ENCODE data around the gene PAX8.
"Not testable (repeated sequence)": the region's sequence is repeated elsewhere in the genome, so short reads cannot be mapped to it uniquely, and the experiment has no call there.

PAX8 gene
- total RNA-seq, result 0 to 1.4 (median 0.62) reads per million in 9 experiments

DNA sequence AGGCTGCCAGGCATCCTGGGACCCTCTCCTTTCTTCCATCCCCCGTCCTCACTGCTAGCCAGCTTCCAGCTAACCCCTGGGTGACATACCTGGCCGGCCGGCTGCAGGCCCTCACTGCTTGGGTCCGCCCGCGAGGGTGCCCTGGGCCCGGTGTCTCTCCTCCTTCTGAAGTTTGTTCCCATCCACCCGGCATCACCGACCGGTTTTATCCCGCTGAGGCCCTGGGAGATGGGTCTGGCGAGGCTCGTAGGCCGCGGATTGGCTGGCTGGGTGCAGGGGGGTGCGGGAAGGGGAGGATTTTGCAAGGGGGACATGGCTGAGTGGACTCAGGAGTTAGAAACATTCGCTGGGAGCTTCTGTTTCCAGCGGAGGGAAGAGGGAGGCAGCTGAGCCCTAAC is at the start of gene PAX8:
Gene PAX8 (minus strand): TSS at position 180 of the 398 bp plus-strand sequence. CDS start 527 bp downstream, outside the sequence.
- Mint-ChIP-seq H3K4me1 (ENCODE audit: low read depth in 2 of 2) (no peaks in the 10 kb centered on the region), H3K27ac (no peak within 1 kb of the TSS), H3K9me3 (no peaks in the 10 kb centered on the region), H3K4me3 (no peak within 1 kb of the TSS), H3K36me3 (ENCODE audit: insufficient read depth) (no peaks in the 10 kb centered on the region), H3K27me3 (peaks cover 55 to 77% of the 10 kb centered on the region in 2 donors)
- ATAC-seq (replicated peaks), result no peak
- DNase-seq, result no peak

DNA sequence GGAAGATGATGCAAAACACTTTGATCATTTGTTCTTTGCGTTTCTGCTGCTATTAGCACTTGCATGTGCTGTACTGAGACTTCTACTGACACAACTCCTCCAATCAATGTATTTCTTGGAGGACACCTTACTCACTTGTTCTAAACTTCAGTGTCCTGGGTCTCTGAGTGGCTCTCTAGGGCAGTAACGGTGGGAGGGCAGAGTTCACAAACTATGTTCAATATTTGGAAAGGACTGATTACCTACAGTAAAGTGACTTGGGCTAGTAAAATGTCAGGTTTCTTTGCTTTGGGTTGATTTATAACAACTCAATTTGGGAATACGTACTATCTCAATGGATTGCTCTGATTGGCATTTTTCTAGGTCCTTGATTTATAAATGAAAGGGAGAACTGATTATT is 49.3 kb upstream of the PAX8 start:
- peaks cover 39 to 41% of the 10 kb centered on the region in 2 donors for H3K27me3 Mint-ChIP-seq
- H3K27ac Mint-ChIP-seq, result no peak overlapping the region
- H3K4me3 Mint-ChIP-seq, result no peak overlapping the region
- peaks cover 4% of the 10 kb centered on the region for H3K36me3 Mint-ChIP-seq (ENCODE audit: insufficient read depth)
- DNase-seq (no peak), ATAC-seq (replicated peaks) (no peak)
- H3K4me1 Mint-ChIP-seq (ENCODE audit: low read depth in 2 of 2), result peaks cover 8% of the 10 kb centered on the region in 2 donors
- H3K9me3 Mint-ChIP-seq, result no peaks in the 10 kb centered on the region

DNA sequence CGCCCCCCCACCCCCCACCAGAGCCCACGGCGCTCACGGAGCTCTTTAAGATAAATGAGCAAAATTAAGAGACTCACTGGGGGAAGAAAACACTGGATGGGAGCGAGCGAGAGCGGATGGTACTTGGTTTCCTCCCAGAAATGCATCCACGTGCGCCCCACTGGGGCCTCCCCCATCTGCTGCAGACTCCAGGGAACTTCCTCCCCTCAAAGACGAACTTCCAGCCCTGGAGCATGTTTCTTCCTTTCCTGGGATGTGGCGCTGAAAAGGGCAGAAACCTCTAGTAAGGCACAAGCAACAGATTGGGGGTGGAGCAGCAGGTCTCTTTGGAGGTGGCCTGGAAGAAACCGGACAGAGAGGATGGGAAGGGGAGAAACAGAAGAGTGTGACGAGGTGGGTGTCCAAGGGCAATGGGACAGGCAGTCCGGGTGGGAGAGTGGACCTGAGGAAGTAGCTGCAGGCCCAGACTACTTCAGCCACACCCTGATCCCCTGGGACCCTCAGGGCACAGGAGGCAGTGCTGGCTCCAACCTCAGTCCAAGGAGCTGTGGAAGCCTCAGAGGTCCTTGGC is 46.5 kb upstream of the PAX8 start:
- H3K4me3 Mint-ChIP-seq, result peak overlapping the region; percentile 58 to 67
- DNase-seq; ATAC-seq (replicated peaks); H3K27ac Mint-ChIP-seq; H3K9me3 Mint-ChIP-seq; H3K4me1 Mint-ChIP-seq (ENCODE audit: low read depth in 2 of 2); H3K36me3 Mint-ChIP-seq (ENCODE audit: insufficient read depth): not testable (repeated sequence)
- H3K27me3 Mint-ChIP-seq, result peaks cover 45 to 67% of the 10 kb centered on the region in 2 donors

DNA sequence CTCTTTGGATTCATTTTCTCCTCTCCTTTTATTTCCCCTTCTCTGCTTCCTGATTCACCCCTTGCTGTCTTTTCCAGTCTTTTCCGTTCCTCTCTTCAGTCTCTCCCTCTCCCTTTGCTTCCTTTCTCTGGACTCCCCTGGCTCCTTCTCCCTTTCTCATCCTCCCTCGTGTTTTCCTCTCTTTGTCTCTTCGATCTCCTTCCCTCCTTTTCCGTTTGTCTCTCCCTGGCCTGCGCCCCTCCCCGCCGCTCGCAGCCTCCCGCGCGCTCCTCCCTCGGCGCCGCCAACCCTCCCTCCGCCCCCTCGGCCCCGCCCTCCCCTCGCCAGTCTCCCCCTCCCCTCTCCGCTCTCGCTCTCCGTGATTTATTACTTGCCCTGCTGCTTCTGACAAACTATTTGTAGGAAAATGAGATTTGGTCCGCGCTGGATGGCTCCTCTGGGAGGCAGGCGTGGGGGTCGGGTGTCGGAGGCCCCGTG is 46.0 kb upstream of the PAX8 start:
- Mint-ChIP-seq H3K9me3 (no peaks in the 10 kb centered on the region), H3K4me3 (peak overlapping the region; percentile 58 to 67), H3K27ac (no peak overlapping the region), H3K4me1 (ENCODE audit: low read depth in 2 of 2) (peaks cover 8% of the 10 kb centered on the region in 2 donors), H3K27me3 (peaks cover 43 to 64% of the 10 kb centered on the region in 2 donors), H3K36me3 (ENCODE audit: insufficient read depth) (peaks cover 4% of the 10 kb centered on the region)
- ATAC-seq (replicated peaks), result peak; percentile 26
- no peak for DNase-seq

DNA sequence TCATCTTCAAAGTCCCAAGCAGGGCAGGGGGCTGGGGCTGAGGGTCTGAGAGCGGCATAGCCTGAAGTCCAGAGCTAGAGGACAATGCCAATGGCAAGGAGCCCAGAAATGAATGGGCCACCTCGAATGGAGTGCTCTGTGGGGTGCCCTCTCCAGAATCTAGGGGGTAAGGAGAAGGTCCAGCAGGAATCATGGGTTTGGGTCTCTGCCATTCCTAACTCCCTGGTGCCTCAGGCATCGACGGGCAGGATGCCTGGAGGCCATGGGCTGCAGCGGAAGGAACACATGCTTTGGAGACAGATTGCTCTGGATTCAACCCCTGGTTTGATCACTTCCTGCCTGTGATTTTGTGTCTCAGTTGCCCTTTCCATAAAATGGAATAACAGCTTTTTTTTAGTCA is 44.4 kb upstream of the PAX8 start:
- DNase-seq; H3K4me1 Mint-ChIP-seq (ENCODE audit: low read depth in 2 of 2); H3K9me3 Mint-ChIP-seq; H3K36me3 Mint-ChIP-seq (ENCODE audit: insufficient read depth); H3K27ac Mint-ChIP-seq; H3K4me3 Mint-ChIP-seq; ATAC-seq (replicated peaks): not testable (repeated sequence)
- H3K27me3 Mint-ChIP-seq, result peaks cover 31 to 58% of the 10 kb centered on the region in 2 donors

DNA sequence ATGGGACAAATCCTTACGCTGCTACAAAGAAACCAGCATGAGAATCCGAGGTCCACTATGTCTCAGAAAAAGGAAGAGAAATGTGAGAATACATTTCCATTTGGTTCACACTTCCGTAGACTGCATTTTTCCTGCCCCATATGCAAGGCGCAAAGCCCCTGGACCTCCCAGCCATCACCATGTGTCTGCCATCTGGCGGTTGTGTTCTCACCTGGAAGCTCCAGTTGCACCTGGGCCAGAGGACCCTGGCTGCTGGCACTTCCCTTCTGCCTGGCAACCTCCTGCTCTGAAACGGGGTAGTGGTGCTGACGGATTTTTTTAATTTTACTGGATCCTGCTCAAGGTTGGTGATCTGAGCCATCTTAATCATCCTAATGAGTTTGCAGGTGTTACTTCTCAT is 41.4 kb upstream of the PAX8 start:
- H3K27ac Mint-ChIP-seq; DNase-seq; H3K36me3 Mint-ChIP-seq (ENCODE audit: insufficient read depth); H3K4me1 Mint-ChIP-seq (ENCODE audit: low read depth in 2 of 2); H3K4me3 Mint-ChIP-seq; ATAC-seq (replicated peaks); H3K9me3 Mint-ChIP-seq: not testable (repeated sequence)
- H3K27me3 Mint-ChIP-seq, result peaks cover 32 to 63% of the 10 kb centered on the region in 2 donors

DNA sequence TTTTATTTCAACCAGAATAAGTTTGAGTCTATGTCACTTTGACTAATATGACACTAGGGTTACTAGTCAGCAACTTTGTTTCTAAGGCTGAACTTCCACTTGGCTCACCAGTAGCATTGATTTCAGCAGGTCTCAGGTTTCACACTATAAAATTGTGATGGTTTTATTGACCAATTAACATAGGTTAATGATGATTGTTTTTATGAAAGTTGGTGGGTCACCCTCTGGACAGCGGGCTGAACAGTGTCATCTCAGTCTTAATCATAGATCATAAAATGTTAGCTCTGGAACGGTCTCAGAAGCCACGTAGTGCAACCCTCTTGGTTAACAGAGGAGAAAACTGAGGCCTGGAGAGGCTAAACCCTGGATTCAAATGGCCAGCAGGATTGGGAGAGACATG is 40.2 kb upstream of the PAX8 start:
- not testable (repeated sequence) for ATAC-seq (replicated peaks); DNase-seq; H3K27ac Mint-ChIP-seq; H3K36me3 Mint-ChIP-seq (ENCODE audit: insufficient read depth); H3K4me1 Mint-ChIP-seq (ENCODE audit: low read depth in 2 of 2); H3K4me3 Mint-ChIP-seq; H3K9me3 Mint-ChIP-seq
- peaks cover 24 to 52% of the 10 kb centered on the region in 2 donors for H3K27me3 Mint-ChIP-seq

DNA sequence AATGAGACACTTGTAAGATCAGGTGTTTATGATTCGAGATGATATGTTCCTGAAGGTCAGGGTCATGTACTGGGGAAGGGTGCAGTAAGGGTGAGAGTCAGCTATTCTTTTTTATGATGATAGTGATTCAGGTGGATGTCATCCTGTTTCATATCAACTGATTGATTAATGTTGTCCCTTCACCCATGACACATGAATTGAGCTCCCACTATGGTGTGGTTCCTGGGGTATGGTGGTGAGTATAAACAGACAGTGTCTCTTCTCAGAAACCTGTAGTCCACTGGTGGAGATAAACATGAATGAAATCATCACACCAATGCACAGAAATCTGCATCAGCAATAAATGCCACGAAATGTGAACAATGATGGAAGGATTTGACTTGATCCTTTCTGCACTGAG is 37.4 kb upstream of the PAX8 start:
- DNase-seq (no peak), ATAC-seq (replicated peaks) (no peak)
- no peaks in the 10 kb centered on the region for H3K9me3 Mint-ChIP-seq
- H3K4me1 Mint-ChIP-seq (ENCODE audit: low read depth in 2 of 2), result peaks cover 0 to 4% of the 10 kb centered on the region in 2 donors
- H3K27ac Mint-ChIP-seq, result no peak overlapping the region
- H3K27me3 Mint-ChIP-seq, result peaks cover 19 to 42% of the 10 kb centered on the region in 2 donors
- H3K4me3 Mint-ChIP-seq, result no peak overlapping the region
- H3K36me3 Mint-ChIP-seq (ENCODE audit: insufficient read depth), result no peaks in the 10 kb centered on the region

DNA sequence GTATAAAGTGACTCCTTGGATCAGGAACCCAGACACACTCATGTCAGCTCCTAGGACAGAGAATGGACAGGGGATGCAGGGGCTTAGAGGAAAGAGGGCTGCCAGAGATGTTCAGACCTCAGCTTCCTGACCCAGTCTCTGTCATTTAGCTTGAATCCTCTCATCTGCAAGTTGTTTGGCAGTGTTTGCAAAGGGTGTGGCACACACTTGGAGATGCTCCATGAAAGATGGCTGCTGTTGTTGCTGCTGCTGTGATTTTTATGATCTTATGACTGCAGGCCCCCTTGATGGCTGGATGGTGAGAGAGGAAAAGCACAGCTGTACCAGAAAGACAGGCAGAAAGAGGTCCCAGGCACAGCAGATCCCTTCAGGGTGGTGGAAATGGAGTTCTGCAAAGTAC is 35.9 kb upstream of the PAX8 start:
- H3K4me3 Mint-ChIP-seq; DNase-seq; H3K4me1 Mint-ChIP-seq (ENCODE audit: low read depth in 2 of 2); ATAC-seq (replicated peaks); H3K27ac Mint-ChIP-seq; H3K36me3 Mint-ChIP-seq (ENCODE audit: insufficient read depth); H3K9me3 Mint-ChIP-seq: not testable (repeated sequence)
- H3K27me3 Mint-ChIP-seq, result peaks cover 13 to 36% of the 10 kb centered on the region in 2 donors

DNA sequence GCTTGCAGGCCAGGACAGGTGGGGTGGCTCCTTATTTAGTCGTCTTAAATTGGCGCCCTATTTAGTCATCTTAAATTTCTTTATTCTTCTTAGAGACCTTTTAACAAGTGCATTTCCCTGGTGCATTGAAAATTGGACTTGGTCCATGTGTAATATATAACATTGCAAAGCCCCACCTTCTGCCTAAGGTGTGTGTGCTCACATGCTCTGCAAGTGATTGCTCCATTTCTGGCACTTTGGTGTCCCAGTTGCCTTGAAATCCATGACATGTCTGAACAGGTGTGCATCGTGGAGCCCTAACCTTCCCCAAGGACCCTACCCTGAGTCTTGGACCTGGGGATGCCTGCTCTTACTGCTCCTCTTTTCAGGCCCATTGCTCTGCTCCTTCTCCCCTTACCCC is 35.5 kb upstream of the PAX8 start:
- not testable (repeated sequence) for H3K4me1 Mint-ChIP-seq (ENCODE audit: low read depth in 2 of 2); ATAC-seq (replicated peaks); H3K9me3 Mint-ChIP-seq; H3K36me3 Mint-ChIP-seq (ENCODE audit: insufficient read depth); H3K4me3 Mint-ChIP-seq; DNase-seq; H3K27ac Mint-ChIP-seq
- peaks cover 13 to 41% of the 10 kb centered on the region in 2 donors for H3K27me3 Mint-ChIP-seq

DNA sequence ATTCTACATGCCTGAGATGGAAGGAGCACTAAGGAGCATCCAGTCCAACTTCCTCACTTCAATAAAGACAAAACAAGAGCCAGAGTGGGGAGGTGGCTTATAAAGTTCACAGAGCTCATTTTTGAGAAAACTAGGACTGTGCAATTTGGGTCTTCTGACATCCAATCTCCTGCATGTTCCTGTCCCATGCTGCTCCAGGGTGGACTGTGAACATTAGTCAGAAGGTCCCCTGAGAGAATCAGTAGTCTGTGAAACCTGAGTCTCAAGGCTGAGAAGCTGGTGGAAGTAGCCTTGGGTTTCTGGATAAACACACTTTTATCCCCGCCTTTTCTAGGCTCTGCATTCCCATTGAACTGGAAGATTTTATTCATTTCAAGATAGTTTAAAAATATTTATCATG is 33.1 kb upstream of the PAX8 start:
- DNase-seq; H3K36me3 Mint-ChIP-seq (ENCODE audit: insufficient read depth); H3K4me3 Mint-ChIP-seq; H3K4me1 Mint-ChIP-seq (ENCODE audit: low read depth in 2 of 2); H3K27ac Mint-ChIP-seq; ATAC-seq (replicated peaks); H3K9me3 Mint-ChIP-seq: not testable (repeated sequence)
- peaks cover 24 to 49% of the 10 kb centered on the region in 2 donors for H3K27me3 Mint-ChIP-seq

DNA sequence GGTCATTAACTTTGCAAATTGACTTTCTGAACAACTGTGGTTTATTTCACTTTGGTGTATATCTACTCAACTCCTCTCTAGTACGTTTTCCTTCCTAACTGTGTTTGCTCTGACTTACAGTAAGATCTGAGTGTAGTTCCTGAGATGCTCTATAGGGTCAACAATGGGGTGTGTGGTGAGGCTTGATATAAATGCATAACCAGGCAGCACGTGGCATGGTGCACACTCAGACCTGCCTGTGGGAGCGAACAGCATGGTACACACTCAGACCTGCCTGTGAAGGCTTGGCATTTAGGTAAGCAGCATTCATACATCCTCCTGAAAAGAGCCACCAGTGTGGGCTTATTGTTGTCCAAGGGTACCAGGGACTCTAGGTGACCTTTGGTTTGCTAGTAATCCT is 32.5 kb upstream of the PAX8 start:
- ATAC-seq (replicated peaks); H3K4me1 Mint-ChIP-seq (ENCODE audit: low read depth in 2 of 2); H3K9me3 Mint-ChIP-seq; DNase-seq; H3K4me3 Mint-ChIP-seq; H3K27ac Mint-ChIP-seq; H3K36me3 Mint-ChIP-seq (ENCODE audit: insufficient read depth): not testable (repeated sequence)
- peaks cover 24 to 51% of the 10 kb centered on the region in 2 donors for H3K27me3 Mint-ChIP-seq

DNA sequence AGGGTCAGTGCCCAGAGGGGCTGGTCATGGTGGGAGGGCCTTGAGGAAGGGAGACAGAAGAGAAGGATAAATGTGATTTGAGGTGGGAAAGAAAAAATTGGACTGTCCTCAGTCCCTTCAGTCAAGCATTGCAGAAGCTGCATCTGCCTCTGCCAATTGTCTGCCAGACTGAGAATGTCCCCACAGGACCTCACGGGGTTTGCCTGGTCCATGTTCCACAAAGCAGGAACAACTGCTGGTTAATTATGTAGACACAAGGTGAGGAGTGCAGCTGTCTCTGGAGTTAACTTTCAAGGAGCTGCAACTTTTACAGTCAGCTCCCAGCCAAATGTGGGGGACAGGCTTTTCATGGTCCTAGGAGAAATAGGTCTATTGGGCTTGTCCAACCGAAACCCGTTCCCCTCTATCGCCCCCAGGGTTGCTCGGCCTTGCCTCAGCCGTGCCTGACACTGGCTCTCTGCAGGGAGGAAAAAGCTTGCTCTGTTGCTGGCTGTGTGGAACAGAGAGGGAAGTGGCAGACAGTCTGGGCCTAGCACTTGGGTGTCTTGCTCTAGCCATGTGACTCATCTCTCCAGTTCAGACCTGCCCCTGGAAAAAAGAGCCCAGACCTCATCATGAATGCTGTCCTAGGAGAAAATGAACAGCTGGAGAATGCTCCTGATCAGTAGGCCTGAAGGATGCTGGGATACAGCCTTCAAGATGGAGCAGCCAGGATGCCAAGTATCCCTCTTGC is 31.1 kb upstream of the PAX8 start:
- no peaks in the 10 kb centered on the region for H3K36me3 Mint-ChIP-seq (ENCODE audit: insufficient read depth)
- H3K27me3 Mint-ChIP-seq, result peaks cover 20 to 56% of the 10 kb centered on the region in 2 donors
- ATAC-seq (replicated peaks) (no peak), DNase-seq (no peak)
- peaks cover 0 to 2% of the 10 kb centered on the region in 2 donors for H3K4me1 Mint-ChIP-seq (ENCODE audit: low read depth in 2 of 2)
- no peaks in the 10 kb centered on the region for H3K9me3 Mint-ChIP-seq
- no peak overlapping the region for H3K4me3 Mint-ChIP-seq
- H3K27ac Mint-ChIP-seq, result no peak overlapping the region

DNA sequence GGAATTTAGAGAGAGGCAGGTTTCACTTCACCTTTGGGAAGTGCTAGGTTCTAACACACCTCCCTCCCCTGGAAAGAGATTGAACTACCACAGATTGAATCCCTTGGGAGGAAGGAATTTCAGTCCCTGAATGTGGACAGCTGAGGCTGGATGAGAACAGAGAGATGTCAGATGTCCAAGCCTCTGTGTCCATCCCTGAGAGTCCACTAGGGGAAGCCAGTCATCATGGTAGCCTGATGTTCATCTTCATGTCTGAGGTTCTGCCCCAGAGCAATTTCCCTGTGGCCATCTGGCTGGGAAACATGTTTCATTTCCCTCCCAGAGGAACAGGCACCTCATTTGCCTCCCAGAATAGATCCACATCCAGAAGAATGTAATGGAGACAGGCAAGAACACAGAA is 30.1 kb upstream of the PAX8 start:
- peaks cover 20 to 56% of the 10 kb centered on the region in 2 donors for H3K27me3 Mint-ChIP-seq
- not testable (repeated sequence) for H3K4me1 Mint-ChIP-seq (ENCODE audit: low read depth in 2 of 2); H3K27ac Mint-ChIP-seq; DNase-seq; ATAC-seq (replicated peaks); H3K36me3 Mint-ChIP-seq (ENCODE audit: insufficient read depth); H3K4me3 Mint-ChIP-seq; H3K9me3 Mint-ChIP-seq
